Left forelimb (tissue), 1 donor: ENCODE data around the gene WDR90.
"Not testable (repeated sequence)": the region's sequence is repeated elsewhere in the genome, so short reads cannot be mapped to it uniquely, and the experiment has no call there.

ENCODE experiments used
- DNase-seq: peaks from one replicate; pipeline ENCODE4 v3.0.0-alpha.2; 2018; ENCODE audit warnings: low spot score

WDR90 gene

GRCh38 chr16:689175-689897, 40.2 kb downstream of the WDR90 start:
- no peak for DNase-seq

GRCh38 chr16:691242-691641, 42.1 kb downstream of the WDR90 start:
- DNase-seq: not testable (repeated sequence)

GRCh38 chr16:692356-693108, 43.4 kb downstream of the WDR90 start:
- DNase-seq: no peak

GRCh38 chr16:693364-693763, 44.2 kb downstream of the WDR90 start:
- DNase-seq: no peak

GRCh38 chr16:693766-694165, 44.6 kb downstream of the WDR90 start:
- DNase-seq: no peak

GRCh38 chr16:694187-694862, 45.2 kb downstream of the WDR90 start:
- no peak for DNase-seq

GRCh38 chr16:694863-695354, 45.7 kb downstream of the WDR90 start:
- no peak for DNase-seq

- DNase-seq: no peak
Observed at GRCh38 chr16:695355-696089, 46.4 kb downstream of the WDR90 start.

- DNase-seq: no peak
Observed at GRCh38 chr16:698911-699671, 49.9 kb downstream of the WDR90 start.

- no peak for DNase-seq
Observed at GRCh38 chr16:700684-701584, 51.8 kb downstream of the WDR90 start.

- DNase-seq: no peak
Observed at GRCh38 chr16:702341-702740, 53.2 kb downstream of the WDR90 start.

- no peak for DNase-seq
Observed at GRCh38 chr16:703406-703805, 54.2 kb downstream of the WDR90 start.

GRCh38 chr16:704047-704446, 54.9 kb downstream of the WDR90 start:
- DNase-seq: no peak

- DNase-seq: no peak
Observed at GRCh38 chr16:704552-705380, 55.6 kb downstream of the WDR90 start.

- DNase-seq: no peak
Observed at GRCh38 chr16:705431-706188, 56.4 kb downstream of the WDR90 start, which contains the start of gene FBXL16. FBXL16 (minus strand) TSS chr16:705801; CDS start chr16:697405, 8,396 bp downstream.

- no peak for DNase-seq
Observed at GRCh38 chr16:706189-707061, 57.3 kb downstream of the WDR90 start.

- DNase-seq: no peak
Observed at GRCh38 chr16:707062-707538, 57.9 kb downstream of the WDR90 start.
